Fibroblast of peridontal ligament (primary cell): ENCODE results near the gene TTN.

ENCODE experiments used
- DNase-seq: peaks from one replicate; pipeline ENCODE4 v3.0.0-alpha.2; 2010; ENCODE audit errors: extremely low read depth

The TTN gene

DNA sequence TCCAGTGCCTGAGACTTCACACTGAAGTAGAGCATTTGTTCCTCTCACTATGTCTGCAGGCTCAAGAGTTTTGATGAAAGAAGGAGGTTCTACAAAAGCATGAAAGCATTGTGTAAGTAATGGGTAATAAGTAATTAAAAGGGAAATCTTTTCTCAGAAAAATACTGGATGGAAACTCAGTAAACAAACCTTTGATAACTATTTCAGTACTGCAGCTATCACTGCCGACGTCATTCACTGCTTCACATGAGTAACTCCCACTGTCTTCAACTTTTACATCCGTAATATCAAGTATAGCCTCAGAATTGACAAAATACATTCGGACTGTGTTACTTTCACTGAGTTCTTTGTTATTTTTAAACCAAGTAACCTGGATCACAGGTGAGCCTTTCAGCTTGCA is 72.7 kb downstream of the TTN start:
- DNase-seq: no peak

- no peak for DNase-seq
These were observed 73.2 kb downstream of the TTN start for GRCh38 chr2:178733975-178734374.

DNA sequence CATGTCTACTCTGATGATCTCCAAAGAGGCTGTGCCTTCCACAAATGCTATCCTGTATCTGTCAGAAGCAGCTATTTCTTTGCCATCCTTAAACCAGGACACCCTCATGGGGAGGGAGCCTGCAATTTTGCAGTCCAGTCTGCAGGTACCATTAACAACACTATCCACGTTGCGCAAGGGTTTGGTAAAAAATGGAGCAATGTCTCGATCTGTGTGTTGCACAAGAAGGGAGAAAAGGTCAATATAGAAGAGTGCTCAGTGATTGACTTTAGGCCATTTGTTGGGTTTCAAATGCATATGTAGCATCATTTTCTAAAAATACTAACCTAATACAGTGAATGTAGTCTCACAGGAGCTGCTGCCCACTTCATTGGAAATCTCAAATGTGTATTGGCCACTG is 74.3 kb downstream of the TTN start:
- no peak for DNase-seq

GRCh38 chr2:178731300-178731699 is 75.9 kb downstream of the TTN start:
- DNase-seq: no peak

GRCh38 chr2:178730049-178730448 is 77.2 kb downstream of the TTN start:
- no peak for DNase-seq

DNA sequence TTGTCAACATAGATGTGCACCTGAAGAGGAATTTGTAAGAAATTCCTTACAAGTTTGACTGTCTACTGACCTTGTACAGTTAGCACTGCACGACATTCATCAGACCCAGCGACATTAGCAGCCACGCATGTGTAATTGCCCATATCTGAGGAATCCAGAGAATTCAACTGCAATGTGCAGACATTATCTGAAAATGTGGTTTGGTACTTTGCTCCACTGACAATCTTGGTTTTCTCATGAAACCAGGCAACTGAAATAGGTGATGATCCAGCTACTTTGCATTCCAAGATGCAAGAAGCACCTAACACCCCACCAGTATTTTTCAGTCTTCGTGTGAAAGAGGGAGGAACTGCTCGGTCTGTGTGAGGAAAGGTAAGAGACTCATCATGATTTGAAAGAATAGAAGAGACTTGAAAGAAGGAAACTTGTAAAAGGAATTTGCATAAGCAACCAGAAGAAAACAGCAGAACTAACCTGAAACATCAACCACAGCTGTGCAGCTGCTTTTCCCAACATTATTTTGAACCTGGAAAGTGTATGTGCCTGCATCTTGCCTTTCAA is 83.4 kb downstream of the TTN start:
- no peak for DNase-seq

DNA sequence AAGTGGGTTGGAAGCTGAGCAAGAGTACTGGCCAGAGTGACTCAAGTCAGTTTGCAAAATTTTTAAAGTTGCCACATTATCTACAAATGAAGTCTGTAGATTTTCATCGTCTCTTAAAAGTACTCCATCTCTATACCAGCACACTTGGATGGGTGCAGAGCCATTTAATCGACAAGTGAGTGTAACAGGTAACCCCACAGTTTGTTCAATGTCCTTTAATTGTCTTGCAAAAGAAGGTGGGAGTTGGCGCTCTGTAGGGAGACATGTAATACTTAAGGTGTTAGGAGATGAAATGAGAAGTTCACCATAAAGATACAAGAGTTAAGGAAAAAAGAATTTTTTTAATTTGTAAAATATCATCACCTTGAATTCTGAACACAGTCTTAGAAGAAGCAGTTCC is 84.9 kb downstream of the TTN start:
- no peak for DNase-seq

GRCh38 chr2:178718988-178719387 is 88.2 kb downstream of the TTN start:
- no peak for DNase-seq

DNA sequence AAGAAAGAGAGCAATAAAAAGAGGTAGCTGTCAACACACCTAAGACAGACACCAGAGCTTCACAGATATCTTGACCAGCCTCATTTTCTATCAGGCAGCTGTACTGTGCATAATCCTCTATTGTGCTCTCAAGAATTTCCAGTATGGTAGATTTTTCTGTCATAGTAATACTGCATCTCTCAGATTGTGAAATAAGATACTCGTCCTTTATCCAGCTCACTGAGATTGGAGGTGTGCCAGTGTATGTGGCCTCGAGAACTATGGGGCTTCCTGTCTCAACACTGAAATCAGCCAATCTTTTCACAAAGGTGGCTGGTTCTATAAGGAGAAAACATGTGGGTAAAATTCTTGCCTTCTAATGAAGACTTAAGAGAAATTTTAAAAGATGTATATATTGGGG is 88.9 kb downstream of the TTN start:
- DNase-seq: no peak

DNA sequence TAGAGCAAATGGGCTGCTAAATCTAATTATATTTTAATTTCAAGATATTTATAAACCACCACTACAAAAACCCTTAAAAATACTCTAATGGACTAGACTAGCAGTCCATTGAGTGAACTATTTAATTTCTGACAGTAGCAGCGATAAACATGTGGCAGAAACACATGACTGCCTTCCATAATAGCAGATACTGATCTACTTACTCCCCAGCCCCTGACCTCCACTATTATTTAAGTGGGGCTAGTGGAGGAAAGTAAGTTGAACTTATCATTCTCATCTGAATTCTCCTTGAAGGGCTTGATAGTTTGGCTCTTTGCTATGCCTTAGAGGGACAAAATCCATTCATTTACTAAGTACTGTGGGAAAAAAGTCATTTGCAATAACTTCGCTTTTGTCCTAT is 90.8 kb downstream of the TTN start:
- DNase-seq: no peak

DNA sequence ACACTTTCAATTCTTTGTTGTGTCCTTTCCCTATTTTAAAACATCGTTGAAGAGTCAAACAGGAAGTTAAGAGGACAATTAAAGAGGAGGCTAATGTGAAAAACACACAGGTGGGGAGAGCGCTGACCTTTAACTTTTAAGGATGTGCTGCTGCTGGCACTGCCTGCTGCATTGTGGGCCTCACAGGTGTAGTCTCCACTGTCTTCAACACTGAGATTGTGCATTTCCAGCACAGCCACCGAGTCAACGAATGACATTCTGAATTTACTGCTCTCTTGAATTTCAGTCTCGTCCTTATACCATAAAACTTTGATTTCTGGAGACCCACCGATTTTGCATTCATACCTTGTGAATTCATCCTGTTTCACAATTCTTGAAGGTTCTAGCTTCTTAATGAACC is 91.9 kb downstream of the TTN start:
- no peak for DNase-seq

GRCh38 chr2:178707476-178707875 is 99.7 kb downstream of the TTN start:
- no peak for DNase-seq

DNA sequence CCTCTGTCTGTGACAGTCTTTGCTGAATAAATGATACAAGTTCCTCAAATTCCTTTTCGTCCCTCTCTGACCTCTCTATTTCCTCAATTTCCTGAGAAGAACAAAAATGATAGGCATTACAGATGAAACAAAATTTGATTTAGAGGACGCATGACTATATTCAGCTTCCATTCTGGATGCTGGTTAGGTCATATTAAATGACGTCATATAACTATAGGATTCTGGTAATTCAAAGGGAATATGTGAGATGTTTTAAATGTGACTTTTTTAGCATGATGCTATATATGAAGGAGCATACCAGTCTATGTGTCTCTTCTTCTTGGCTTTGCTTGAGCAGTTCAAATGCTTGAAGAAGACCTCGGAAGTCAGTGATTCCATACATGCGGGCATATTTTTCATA is 102.3 kb downstream of the TTN start:
- no peak for DNase-seq

- DNase-seq: no peak
These were observed 104.9 kb downstream of the TTN start for GRCh38 chr2:178702361-178702760.

GRCh38 chr2:178700922-178701342 is 106.3 kb downstream of the TTN start:
- peak; percentile 52 for DNase-seq

- DNase-seq: no peak
These were observed 107.1 kb downstream of the TTN start for GRCh38 chr2:178700136-178700535.

DNA sequence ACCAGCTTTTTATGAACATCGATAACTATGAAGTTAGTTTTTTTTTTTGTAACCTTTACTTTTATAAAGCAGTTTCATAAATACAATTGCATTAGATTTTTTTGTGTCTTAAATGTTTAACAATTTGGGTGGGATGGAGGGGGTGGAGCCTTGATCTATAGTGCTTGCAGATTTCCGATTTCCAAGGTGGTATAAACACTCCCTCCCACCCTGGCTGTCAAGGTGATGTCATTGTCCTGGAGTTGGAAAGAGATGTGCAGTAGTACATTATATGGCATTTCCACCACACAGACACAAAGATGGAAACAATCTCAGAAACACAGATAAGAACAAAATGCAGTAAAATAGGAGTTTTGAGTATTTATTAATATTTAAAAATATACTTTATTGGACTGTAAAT is 114.4 kb downstream of the TTN start:
- DNase-seq: no peak

GRCh38 chr2:178689808-178690207 is 117.4 kb downstream of the TTN start:
- no peak for DNase-seq

DNA sequence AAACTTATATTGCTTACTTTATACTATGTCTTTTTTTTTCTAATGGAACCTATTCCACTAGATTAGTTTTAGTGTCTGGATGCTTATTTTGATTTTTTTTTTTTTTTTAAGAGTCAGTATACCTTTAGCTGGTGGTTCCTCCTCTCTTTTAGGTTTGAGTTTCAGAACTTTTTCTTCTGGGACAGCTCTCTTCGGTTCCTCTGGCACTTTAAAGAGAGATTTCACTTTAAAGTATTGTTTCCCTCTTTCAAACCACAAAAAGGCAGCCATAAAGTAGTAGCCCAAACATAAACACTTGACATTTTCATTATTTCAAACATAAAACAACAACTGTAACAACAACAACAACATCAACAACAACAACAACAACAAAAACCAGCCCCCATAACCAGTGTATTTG is 123.3 kb downstream of the TTN start:
- no peak for DNase-seq

GRCh38 chr2:178681081-178681480 is 126.1 kb downstream of the TTN start:
- no peak for DNase-seq

- no peak for DNase-seq
These were observed 127.3 kb downstream of the TTN start for GRCh38 chr2:178679891-178680290.

DNA sequence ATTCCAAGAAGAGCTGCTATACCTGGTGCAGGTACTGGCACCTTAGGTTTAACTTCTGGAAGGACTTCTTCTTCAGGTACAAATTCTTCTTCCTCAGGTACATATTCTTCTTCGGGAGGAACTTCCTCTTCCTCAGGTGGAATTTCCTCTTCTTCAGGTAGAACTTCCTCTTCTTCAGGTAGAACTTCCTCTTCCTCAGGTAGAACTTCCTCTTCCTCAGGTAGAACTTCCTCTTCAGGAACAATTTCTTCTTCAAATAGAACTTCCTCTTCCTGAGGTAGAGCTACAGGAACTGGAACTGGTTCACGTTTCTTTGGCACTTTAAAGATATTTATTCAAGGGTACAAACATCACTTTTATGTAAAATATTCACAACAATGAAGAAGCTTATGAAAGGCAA is 129.6 kb downstream of the TTN start:
- no peak for DNase-seq

DNA sequence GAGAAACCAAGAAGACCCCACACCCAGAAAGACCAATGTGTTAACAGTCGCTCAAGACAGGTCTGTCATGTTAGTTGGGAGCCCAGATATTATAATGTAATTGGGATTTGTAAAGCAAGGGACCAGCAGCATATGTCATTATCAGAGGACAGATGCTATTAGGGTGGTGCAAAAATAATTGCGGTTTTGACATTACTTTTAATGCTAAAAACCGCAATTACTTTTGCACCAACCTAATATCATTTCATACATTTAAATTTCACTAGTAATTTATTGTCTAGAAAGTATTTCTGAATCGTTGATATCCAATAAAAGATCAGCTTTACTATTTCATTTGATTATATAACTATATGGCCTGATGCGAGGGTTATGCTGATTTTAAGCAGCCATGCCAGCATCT is 131.2 kb downstream of the TTN start:
- DNase-seq: no peak

DNA sequence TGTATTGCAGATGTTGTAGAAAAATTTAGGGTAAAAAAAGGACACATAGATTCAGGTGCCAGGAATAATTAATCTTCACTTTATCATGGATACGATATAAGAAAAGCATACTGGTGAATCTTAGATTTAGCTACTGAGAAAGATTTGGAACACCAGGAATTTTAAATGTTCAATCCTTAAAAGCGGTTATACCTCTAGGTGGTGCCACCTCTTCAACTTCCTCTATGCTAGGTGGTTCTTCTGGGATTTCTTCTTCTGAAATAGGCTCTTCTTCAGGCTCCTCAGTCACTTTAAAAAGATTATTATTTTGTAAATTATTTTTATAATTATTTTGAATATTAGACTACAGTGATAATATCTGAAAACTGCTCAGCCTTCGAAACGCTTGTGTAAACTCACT is 133.1 kb downstream of the TTN start:
- DNase-seq: no peak

DNA sequence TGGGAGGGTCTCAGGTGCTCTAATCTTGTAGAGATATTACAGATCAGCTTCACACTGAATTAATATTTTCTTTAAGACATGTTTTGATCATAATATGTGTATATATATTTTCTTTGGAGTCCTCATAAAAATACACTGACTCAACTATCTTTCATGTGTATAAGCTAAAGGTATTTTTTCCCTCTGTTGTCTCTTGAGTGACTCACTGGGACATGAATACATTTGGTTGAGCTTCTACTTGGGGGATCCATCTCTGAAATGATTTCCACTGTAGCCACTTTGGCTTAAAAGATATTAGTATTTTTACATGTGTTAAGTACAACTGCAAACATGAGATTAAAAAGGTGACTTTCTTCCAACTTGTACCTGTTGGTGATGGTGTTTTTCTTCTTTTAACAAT is 140.8 kb downstream of the TTN start:
- DNase-seq: no peak
